HG02642 (cell line): ENCODE data around the gene NAV2.
"Not testable (repeated sequence)": the region's sequence is repeated elsewhere in the genome, so short reads cannot be mapped to it uniquely, and the experiment has no call there.

Experiments
- ATAC-seq: cut with Tn5 transposase; IDR thresholded peaks from one replicate; pipeline ENCODE4 v1.9.1; 2021; ENCODE audit warnings: mild to moderate bottlenecking; ENCODE audit not compliant: unreplicated experiment, poor library complexity

Gene NAV2

DNA sequence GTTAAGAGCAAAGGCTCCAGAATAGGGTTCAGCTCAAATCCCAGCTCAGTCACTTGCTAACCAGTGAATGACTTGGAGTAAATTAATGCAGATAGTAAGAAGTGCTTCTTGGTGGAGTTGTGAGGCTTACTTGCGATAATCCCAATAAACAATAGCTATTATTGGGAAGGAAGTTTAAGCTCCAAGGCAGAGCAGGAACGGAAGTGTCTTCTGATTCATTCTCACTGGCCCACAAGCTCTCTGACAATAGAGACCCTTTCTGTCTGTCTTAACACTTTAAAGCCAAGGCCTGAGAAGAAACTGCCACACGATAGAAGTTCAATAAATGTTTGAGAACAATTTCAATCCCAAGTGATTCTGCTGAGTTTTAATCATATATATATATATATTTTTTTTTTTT, 292.2 kb downstream of the NAV2 start:
- no peak for ATAC-seq

DNA sequence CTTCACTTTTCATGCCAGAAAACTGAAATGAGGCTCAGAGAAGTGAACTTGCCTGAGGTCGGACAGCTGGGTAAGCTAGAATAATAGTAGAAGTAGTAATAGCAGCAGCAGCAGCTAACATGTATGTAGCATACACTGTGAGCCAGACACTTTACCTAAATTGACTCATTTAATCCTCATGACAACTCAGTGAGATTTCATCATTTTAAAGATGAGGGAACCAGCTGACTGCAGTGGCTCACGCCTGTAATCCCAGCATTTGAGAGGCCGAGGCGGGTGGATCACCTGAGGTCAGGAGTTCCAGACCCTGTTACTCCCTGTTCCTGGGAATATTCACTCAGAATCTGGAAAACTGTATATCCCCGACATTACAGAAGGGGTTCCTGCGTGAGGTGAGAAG, 293.1 kb downstream of the NAV2 start:
- ATAC-seq = no peak

DNA sequence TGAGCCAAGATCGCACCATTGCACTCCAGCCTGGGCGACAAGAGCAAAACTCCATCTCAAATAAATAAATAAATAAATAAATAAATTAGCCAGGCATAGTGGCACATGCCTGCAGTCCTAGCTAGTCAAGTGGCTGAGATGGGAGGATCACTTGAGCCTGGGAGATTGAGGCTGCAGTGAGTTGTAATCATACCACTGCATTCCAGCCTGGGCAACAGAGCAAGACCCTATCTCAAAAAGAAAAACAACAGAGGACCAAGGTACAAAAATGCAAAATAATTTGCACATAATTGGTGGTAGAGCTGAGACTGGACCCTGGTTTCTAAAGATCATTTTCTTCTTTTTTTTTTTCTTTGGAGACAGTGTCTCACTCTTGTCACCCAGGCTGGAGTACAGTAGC, 294.0 kb downstream of the NAV2 start:
- not testable (repeated sequence) for ATAC-seq

DNA sequence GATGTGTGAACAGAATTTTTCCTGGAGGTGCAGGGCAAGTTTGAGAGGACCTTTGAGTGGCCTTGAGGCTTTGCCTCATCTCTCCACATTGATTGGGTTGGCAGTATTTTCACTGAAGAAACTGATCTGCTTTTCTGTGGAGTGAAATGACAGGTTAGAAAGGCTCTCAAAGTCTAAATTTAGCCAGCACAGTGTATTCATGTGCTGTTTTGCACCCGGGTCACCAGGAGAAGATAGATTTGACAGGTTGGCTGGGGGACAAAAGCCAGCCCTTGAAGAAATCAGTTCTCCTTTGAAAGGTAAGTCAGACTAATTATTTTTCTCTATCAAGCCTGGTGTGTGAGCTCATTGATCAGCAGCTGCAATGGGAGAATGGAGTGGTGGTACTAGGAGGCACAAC, 294.7 kb downstream of the NAV2 start:
- no peak for ATAC-seq

- no peak for ATAC-seq
Observed at GRCh38 chr11:20008190-20008870, 295.7 kb downstream of the NAV2 start.

DNA sequence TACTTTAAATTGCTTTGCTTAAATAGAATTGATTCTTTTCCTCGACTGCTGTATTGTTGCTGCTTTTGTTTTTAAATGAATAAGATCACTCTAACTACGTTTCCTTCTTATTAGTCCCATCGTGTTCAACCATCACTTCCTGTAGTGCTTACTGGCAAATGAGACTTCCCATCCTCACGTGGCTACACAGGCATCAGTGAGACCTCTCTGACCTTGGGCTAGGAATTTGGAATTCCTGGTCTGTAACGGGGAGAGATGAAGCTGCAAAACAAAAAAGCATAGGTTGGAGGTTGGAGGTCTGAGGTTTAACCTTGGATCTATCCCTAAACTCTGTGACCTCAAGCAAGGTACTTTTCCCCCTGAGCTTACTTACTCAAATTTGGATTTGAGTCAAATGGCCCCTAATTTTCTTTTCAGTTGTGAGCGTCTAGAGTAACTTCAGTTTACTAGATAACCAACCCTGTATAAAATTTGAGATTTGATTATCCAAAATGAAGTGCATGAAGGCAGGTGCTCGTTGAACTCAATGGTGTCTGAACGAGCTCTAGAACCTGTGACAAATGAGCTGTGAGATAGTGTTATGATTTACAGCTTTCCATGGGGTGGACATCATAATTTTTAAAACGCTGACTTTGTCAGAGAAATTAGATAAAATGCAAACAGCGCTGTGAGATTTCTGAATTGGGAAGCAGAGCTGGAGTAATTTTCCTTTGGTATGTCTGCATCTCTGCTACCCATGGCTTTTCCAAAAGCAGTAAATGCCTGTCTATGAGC, 296.4 kb downstream of the NAV2 start:
- no peak for ATAC-seq

DNA sequence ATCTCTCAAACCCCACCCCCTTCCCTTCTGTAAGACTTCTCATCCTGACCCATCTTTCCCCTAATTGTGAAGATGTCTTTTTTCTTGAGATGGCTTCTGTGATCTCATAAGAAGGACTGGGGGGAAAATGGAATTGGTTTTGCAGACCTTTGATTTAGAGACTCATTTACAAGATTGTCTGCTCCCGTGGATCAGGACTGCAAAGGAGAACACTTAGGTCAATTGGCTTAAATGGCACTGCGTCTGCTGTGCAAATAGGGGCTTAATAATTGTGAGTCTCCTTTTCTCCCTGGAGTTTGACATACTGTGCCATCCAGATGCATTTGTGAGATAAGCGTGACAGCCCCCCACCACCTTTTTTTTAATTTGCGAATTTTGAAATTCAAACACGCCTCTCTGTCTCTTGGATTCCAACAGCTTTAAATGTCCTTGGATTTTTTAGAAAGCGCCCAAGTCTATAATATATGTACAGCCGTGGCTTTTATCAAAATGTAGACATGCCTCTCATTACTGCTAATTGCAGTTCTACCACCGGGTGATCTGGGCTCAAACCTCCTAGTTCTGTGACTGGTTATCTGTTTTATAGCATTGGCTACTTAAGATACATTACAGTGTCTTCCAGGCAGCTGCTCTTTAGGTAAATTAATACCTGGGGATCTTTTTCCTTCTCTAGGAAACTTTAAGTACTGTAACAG, 297.7 kb downstream of the NAV2 start:
- no peak for ATAC-seq

- no peak for ATAC-seq
Observed at GRCh38 chr11:20010851-20011225, 298.2 kb downstream of the NAV2 start.

- no peak for ATAC-seq
Observed at GRCh38 chr11:20011307-20011951, 298.8 kb downstream of the NAV2 start.

DNA sequence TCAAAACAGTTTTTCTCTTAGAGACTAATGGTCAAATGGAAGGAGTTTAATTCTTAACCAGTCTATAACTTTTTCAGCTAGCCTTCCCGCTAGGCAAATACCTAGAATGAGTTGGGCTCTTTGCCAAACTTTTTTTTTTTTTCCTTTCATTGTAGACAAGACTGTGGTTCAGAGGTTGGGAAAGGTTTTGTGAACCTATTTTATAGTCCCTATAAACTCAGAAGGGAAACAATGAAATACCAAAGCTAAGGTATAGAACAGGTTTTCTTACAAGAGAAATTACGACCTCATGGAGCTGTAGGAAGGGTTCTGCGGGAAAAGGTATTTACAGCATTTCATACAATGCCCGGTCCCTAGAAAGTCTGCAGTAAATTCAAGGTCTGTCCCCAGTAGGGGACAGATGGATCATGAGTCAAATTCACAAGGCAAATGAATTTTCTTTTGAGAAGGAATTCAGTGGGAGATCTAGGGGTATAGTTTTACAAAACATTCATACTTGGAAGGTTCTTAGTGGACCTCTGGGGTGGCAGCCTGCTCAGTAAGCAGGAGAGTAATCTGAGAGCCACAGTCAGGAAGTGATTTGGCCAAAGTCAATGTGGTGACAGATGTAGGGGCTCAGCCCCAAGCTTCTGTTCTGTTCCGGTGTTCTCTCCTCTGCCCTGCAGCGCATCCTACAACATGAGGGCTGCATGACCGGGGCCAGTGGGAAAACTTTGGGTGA, 300.9 kb downstream of the NAV2 start:
- ATAC-seq = no peak

DNA sequence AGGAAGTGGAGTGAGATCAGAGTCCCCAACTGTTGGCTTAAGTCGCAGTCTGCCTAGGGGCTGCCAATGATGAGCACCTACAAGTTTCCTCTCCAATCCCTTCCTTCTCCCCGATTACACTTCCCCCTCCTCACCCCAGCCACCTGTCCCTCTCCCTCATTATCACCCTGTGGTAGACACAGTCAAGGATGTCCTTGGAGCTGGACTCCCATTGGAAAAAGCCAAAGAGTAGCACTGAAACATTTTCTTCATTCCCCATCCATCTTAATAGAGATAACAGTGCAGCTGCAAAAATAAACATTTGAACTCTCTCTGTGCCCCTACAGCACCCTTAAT, 301.4 kb downstream of the NAV2 start:
- ATAC-seq = no peak

DNA sequence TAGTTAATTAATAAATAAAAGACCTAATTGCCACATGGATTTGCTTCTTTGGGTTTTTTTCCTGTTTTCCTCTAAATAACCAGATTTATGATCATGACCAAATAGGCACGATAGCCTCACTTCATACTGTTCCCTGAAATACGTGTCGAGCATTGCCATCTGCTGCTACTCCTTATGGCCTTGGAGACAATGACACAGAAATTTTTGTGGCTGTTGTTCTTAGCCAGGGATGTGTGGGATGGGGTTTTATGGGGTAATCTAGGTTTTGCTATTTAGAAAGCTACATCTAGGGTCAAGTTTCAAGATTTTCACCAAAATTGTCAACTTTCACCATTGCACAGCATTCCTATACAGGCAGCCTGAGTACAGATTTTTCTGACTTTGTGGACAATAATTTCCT, 302.5 kb downstream of the NAV2 start:
- no peak for ATAC-seq

DNA sequence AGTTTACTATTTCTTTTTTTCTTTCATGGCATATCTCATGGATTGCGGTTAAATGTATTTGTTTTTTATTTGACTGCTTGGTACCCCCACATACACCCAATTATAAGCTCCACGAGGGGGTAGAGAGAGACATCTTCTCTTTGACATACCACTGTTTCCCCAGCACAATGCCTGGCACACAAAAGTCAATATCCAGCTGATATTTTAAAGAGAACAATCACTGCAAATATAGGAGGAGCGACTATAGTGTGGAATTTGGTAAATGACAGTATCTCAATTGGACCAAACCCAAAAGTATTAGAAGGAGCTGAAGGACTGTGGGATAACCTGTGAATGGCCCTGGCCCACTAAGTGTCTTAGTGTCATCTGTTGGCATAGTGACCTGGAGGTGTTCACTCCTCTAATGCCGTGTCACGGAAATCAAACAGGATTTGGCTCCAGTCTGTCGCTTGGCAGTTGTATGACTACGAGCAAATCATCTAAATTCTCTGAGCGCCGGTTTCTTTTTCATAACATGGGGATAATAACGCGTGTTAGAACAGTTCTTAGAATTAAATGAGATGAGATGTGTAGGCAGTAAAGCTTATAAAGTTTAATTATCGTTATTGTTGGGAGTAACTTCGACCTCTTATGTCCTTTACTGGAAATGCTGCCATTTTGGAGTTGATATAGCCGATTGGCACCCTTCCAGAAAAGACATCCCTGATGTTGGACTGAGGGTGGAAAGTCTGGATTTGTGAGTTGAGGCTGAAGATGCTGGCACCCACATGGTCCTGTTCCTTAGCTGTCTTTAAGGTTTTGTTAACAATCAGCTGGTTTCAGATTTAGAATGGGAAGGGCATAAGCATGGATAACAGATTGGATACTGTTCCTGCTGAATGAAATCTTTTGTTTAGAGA, 303.1 kb downstream of the NAV2 start:
- ATAC-seq = no peak

DNA sequence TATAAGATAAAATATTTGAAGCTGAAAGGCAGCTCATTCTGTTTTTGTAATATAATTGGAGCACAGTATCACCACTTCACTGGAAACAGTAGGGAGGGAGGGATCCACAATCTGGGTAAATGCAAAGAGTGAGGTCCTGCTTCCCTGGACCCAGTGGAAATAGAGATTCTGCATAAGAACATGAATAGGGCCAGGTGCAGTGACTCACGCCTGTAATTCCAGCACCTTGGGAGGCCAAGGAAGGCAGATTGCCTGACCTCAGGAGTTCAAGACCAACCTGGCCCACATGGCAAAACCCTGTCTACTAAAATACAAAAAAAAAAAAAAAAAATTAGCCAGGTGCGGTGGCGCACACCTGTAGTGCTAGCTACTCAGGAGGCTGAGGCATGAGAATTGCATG, 303.9 kb downstream of the NAV2 start:
- no peak for ATAC-seq

DNA sequence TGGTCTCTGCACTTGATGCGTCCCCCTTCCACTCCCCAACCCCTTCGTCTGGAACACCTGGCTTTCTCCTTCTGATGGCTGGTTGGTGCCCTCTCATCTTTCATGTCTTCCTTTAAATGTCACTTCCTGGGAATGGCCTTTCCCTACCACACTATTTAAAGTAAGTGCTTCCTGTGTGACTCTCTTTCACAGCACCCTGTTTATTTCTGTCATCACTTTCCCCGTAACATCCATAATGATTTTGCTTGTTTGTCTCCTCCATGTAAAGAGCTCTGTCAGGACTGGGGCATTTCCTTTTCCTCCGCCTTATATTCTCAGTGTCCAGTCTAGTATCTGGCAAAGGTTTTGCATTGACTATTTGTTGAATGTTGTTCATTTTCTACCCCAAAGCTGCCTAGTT, 304.7 kb downstream of the NAV2 start:
- ATAC-seq = no peak

GRCh38 chr11:20020198-20020597, 307.6 kb downstream of the NAV2 start:
- ATAC-seq = no peak

GRCh38 chr11:20020716-20021115, 308.1 kb downstream of the NAV2 start:
- no peak for ATAC-seq

GRCh38 chr11:20021212-20021611, 308.6 kb downstream of the NAV2 start:
- ATAC-seq = no peak

- no peak for ATAC-seq
Observed at GRCh38 chr11:20021771-20022362, 309.2 kb downstream of the NAV2 start.
